ENCODE data around the gene SSB.
"Not testable (repeated sequence)": the region's sequence is repeated elsewhere in the genome, so short reads cannot be mapped to it uniquely, and the experiment has no call there.

Gene SSB

DNA sequence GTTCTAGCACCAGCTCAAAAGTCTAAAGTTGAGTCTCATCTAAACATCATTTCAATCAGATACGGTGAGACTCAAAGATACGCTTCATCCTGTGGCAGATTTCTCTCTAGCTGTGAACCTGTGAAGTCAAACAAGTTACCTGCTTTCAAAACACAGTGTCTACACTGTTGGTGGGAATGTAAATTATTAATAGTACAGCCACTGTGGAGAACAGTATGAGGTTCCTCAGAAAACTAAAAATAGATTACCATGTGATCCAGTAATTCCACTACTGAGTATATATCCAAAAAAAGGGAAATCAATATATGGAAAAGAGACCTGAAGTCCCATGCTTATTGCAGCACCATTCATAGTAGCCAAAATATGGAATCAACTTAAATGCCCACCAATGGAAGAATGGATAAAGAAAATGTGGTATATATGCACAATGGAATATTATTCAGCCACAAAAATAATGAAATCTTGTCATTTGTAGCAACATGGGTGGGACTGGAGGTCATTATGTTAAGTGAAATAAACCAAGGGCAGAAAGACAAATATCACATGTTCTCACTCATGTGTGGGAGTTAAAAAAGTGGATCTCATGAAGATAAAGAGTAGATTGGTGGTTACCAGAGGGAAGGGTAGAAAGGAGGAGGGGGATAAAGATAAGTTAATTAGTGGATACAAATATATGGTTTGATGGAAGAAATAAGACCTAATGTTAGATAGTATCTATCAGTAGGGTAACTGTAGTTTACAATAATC, 40.2 kb downstream of the SSB start:
- no peak for DNase-seq (ENCODE audit: low spot score)

GRCh38 chr2:169839954-169840746, 41.5 kb downstream of the SSB start:
- no peak for DNase-seq (ENCODE audit: low spot score)

- DNase-seq (ENCODE audit: low spot score) = no peak
Observed at GRCh38 chr2:169840747-169841142, 42.1 kb downstream of the SSB start.

DNA sequence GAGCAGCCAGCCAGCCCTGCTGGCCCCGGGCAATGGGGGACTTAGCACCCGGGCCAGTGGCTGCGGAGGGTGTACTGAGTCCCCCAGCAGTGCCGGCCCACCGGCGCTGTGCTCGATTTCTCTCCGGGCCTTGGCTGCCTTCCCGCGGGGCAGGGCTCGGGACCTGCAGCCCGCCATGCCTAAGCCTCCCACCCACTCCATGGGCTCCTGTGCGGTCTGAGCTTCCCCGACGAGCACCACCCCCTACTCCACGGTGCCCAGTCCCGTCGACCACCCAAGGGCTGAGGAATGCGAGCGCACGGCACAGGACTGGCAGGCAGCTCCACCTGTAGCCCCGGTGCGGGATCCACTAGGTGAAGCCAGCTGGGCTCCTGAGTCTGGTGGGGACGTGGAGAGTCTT, 43.0 kb downstream of the SSB start:
- not testable (repeated sequence) for DNase-seq (ENCODE audit: low spot score)

GRCh38 chr2:169845016-169845415, 46.3 kb downstream of the SSB start:
- no peak for DNase-seq (ENCODE audit: low spot score)

DNA sequence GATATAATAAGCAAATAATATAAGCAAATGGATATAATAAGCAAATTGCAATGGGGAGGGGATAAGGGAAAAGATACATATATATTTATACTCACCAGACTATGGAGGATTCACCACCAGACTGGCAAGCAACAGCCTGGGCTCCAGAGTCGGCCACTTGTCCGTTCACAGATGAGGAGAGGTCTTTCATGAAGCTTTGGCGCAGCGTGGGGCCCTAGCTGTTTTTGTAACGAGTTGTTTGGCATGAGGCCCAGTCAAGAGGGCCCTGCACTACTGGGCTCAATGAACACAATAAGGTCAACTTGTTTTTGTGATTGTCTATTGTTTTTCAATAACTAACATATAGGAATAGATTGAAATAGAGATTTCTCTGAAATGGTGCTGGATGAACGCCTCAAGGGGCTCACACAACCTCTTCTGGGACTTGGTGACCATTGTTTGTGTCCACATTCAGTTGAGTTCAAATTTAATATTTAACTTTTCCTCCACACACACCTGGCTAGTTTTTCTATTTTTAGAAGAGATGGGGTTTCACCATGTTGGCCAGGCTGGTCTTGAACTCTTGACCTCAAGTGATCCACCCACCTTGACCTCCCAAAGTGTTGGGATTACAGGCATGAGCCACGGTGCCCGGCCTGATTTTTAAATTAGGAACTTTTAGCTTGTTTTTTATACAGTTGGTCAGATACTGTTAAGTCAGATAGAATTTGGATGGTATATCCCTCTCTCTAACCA, 50.5 kb downstream of the SSB start:
- not testable (repeated sequence) for DNase-seq (ENCODE audit: low spot score)

- DNase-seq (ENCODE audit: low spot score) = no peak
Observed at GRCh38 chr2:169849710-169850109, 51.0 kb downstream of the SSB start.

GRCh38 chr2:169853041-169853668, 54.5 kb downstream of the SSB start:
- DNase-seq (ENCODE audit: low spot score) = no peak

DNA sequence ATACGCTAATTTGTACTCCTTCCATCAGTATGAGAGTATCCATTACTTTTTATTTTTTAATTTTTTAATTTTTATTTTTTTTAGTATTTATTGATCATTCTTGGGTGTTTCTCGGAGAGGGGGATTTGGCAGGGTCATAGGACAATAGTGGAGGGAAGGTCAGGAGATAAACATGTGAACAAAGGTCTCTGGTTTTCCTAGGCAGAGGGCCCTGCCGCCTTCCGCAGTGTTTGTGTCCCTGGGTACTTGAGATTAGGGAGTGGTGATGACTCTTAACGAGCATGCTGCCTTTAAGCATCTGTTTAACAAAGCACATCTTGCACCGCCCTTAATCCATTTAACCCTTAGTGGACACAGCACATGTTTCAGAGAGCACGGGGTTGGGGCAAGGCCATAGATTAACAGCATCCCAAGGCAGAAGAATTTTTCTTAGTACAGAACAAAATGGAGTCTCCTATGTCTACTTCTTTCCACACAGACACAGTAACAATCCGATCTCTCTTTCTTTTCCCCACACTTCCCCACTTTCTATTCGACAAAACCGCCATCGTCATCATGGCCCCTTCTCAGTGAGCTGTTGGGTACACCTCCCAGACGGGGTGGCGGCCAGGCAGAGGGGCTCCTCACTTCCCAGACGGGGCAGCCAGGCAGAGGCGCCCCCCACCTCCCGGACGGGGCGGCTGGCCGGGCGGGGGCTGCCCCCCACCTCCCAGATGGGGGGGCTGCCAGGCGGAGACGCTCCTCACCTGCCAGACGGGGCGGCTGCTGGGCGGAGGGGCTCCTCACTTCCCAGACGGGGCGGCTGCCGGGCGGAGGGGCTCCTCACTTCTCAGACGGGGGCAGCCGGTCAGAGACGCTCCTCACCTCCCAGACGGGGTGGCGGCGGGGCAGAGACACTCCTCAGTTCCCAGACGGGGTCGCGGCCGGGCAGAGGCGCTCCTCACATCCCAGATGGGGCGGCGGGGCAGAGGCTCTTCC, 56.9 kb downstream of the SSB start:
- not testable (repeated sequence) for DNase-seq (ENCODE audit: low spot score)

- DNase-seq (ENCODE audit: low spot score) = no peak
Observed at GRCh38 chr2:169859423-169859822, 60.8 kb downstream of the SSB start.

DNA sequence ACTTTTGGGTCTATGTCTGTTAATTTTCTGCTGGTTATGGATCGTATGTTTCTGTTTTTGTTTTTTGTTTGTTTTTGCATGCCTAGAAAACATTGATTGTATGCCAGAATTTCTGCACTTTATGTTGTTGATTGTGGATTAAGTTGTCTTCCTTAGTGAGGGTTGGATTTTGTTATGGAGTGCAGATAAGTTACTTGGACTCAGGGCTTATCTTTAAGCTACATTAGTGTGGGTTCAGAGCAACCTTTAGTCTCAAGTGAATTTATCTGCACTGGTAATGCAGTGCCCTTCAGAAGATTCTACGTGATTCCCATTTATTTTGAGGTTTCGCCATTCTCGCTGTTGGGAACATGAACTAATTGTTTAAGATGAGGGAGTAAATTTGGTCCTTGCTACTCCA, 61.5 kb downstream of the SSB start:
- no peak for DNase-seq (ENCODE audit: low spot score)

Data from AG20443 (cell line).